Left lung (tissue), 4 donors: Measurements from ENCODE around the gene LASP1NB.
"Not testable (repeated sequence)": the region's sequence is repeated elsewhere in the genome, so short reads cannot be mapped to it uniquely, and the experiment has no call there.

Source experiments
- ATAC-seq: fragments of 200-7000 bp; cut with Tn5 transposase; one replicate; pipeline ENCODE4 v1.9.1; 2020; ENCODE audit warnings: moderate library complexity
- DNase-seq, 4 donors: peaks; one replicate each; pipeline ENCODE4 v3.0.0-alpha.2; 2013 to 2020
- H3K27ac ChIP-seq, 2 donors: fragments of 200-600 bp; sonication (generic) in 1 of 2; one replicate each; pipeline versions ENCODE4 v1.5.0 to v1.8.0; 2020 to 2021
- H3K27me3 ChIP-seq, 2 donors: fragments of 200-600 bp; sonication (generic) in 1 of 2; one replicate each; pipeline versions ENCODE4 v1.5.0 to v1.8.0; 2020 to 2021
- H3K36me3 ChIP-seq, 2 donors: fragments of 200-600 bp; sonication (generic) in 1 of 2; one replicate each; pipeline versions ENCODE4 v1.5.0 to v1.8.0; 2020 to 2021
- H3K4me1 ChIP-seq, 2 donors: fragments of 200-600 bp; one replicate each; pipeline ENCODE4 v1.8.0; 2021
- H3K4me3 ChIP-seq, 2 donors: fragments of 200-600 bp; sonication (generic) in 1 of 2; one replicate each; pipeline versions ENCODE4 v1.5.0 to v1.8.0; 2020 to 2021; ENCODE audit warnings: mild to moderate bottlenecking in 1 of 2
- H3K9me3 ChIP-seq, 2 donors: fragments of 200-600 bp; sonication (generic) in 1 of 2; one replicate each; pipeline versions ENCODE4 v1.5.0 to v1.8.0; 2020 to 2021
- CTCF ChIP-seq, 2 donors: fragments of 200-600 bp; sonication (generic) in 1 of 2; IDR thresholded peaks; one replicate each; pipeline versions ENCODE4 v1.5.0 to v1.8.0; 2021; ENCODE audit warnings: antibody characterized with exemption in 2 of 2
- intact Hi-C, 2 donors: fragments of 100-400 bp; cut with DNase I; formaldehyde crosslinking; loops; one replicate each; pipeline versions ENCODE4 v1.11.2 to v1.14.2; 2022
- donor health status: DM: no; HTN: yes; CAD: no.
- donor health status: DM: no; HTN: no; CAD: no.

LASP1NB gene

GRCh38 chr17:38911081-38911730 lies 14.2 kb upstream of the LASP1NB start:
- Histone ChIP-seq H3K36me3 (peaks cover 0 to 78% of the 10 kb centered on the region in 2 donors), H3K27ac (peak overlapping the region in 1 of 2 donors; percentile 20), H3K4me1 (peaks cover 19 to 62% of the 10 kb centered on the region in 2 donors), H3K9me3 (no peaks in the 10 kb centered on the region), H3K4me3 (no peak overlapping the region), H3K27me3 (no peaks in the 10 kb centered on the region)
- DNase-seq (peak in 1 of 4 donors; percentile 28), ATAC-seq (no peak)
- intact Hi-C loops: no loop called here
- no peak for TF ChIP-seq CTCF (IDR thresholded peaks at IDR 0.05)

- H3K36me3 ChIP-seq: peaks cover 0 to 83% of the 10 kb centered on the region in 2 donors
- H3K27ac ChIP-seq: peak overlapping the region in 1 of 2 donors; percentile 20
- DNase-seq: peak in 1 of 4 donors; percentile 4
- intact Hi-C loops, H3K27me3 ChIP-seq, H3K9me3 ChIP-seq, H3K4me3 ChIP-seq, ATAC-seq: not testable (repeated sequence)
- peaks cover 19 to 57% of the 10 kb centered on the region in 2 donors for H3K4me1 ChIP-seq
These were observed 13.7 kb upstream of the LASP1NB start for GRCh38 chr17:38911731-38912081.

- intact Hi-C loops: no loop called here
- DNase-seq (peak in 2 of 4 donors; percentile 30 to 40), ATAC-seq (no peak)
- Histone ChIP-seq H3K4me3 (no peak overlapping the region), H3K27ac (peak overlapping the region in 1 of 2 donors; percentile 20), H3K9me3 (no peaks in the 10 kb centered on the region), H3K4me1 (peaks cover 15 to 51% of the 10 kb centered on the region in 2 donors), H3K27me3 (no peaks in the 10 kb centered on the region), H3K36me3 (peaks cover 0 to 89% of the 10 kb centered on the region in 2 donors)
- no peak for TF ChIP-seq CTCF (IDR thresholded peaks at IDR 0.05)
These were observed 13.1 kb upstream of the LASP1NB start for GRCh38 chr17:38912221-38912813.

GRCh38 chr17:38914741-38915638 lies 10.4 kb upstream of the LASP1NB start:
- TF ChIP-seq CTCF (IDR thresholded peaks at IDR 0.05): no peak
- Histone ChIP-seq H3K4me3 (no peak overlapping the region), H3K4me1 (peaks cover 5 to 27% of the 10 kb centered on the region in 2 donors), H3K27ac (peak overlapping the region in 1 of 2 donors; percentile 18), H3K9me3 (no peaks in the 10 kb centered on the region), H3K27me3 (no peaks in the 10 kb centered on the region), H3K36me3 (peaks cover 0 to 97% of the 10 kb centered on the region in 2 donors)
- intact Hi-C loops: no loop called here
- ATAC-seq (no peak), DNase-seq (peak in 1 of 4 donors; percentile 29)

- Histone ChIP-seq H3K4me3 (no peak overlapping the region), H3K9me3 (no peaks in the 10 kb centered on the region), H3K27ac (peak overlapping the region in 1 of 2 donors; percentile 13), H3K27me3 (no peaks in the 10 kb centered on the region), H3K36me3 (peaks cover 0 to 100% of the 10 kb centered on the region in 2 donors), H3K4me1 (peaks cover 5 to 28% of the 10 kb centered on the region in 2 donors)
- DNase-seq: no peak
- no peak for TF ChIP-seq CTCF (IDR thresholded peaks at IDR 0.05)
- intact Hi-C loops: no loop called here
- ATAC-seq: no peak
These were observed 9.8 kb upstream of the LASP1NB start for GRCh38 chr17:38915639-38915995.
